ENCODE measurements around the gene NRL. TPM values are rescaled to one million over a fixed set of nuclear protein-coding genes. Genes with fewer than 3 reads are reported as not detected.

Gene NRL
- total and polyA plus RNA-seq, 10 of the 15 experiments (the other 5 are each of a cell fraction or from before 2014, with no cell fraction given): 0.11 to 4.4 (median 2.2) TPM

DNA sequence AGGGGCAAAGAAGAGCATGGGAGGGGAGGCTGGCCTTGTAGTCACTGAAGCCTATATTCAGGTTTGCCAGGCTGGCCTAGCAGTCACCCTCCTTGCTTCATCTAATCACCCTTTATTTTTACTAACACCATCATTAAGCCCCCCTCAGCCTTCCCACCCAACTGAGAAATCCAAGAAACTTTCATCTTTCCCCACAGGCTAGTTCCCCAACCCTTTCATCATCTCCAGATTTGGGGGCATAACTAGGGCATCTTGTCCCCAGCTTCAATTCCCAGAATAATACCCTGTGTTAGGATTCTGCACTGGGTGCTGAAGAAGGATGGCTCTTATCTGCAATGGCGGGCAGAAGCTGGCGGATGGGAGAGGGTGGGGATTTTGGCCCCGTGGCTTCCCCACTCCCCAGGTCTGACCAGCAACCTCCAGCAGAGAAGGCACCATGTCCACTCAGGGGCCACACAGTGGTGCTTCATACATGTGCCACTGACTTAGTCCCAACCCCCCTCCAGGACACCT lies 13.7 kb downstream of the NRL start:
- Histone ChIP-seq H3K4me3 (no peak overlapping the region), H4K20me1 (ENCODE audit: control insufficient read depth, insufficient read depth) (no peaks in the 10 kb centered on the region), H3K27ac (ENCODE audit: control insufficient read depth, insufficient read depth) (no peak overlapping the region), H3K9me3 (replicated peaks; ENCODE audit: control insufficient read depth, insufficient read depth, low read length) (no peaks in the 10 kb centered on the region), H3K4me1 (ENCODE audit: control insufficient read depth, insufficient read depth, low read length) (no peaks in the 10 kb centered on the region), H3K4me2 (ENCODE audit: control insufficient read depth, insufficient read depth) (no peak overlapping the region), H2AFZ (ENCODE audit: control insufficient read depth, low read depth, low read length) (no peak overlapping the region), H3K79me2 (ENCODE audit: control insufficient read depth, insufficient read depth, low read length) (peaks cover 4% of the 10 kb centered on the region; the same call in 1 of the 2 replicates), H3K36me3 (ENCODE audit: control insufficient read depth in 2 of 2, insufficient read depth in 2 of 2, low read length in 1 of 2) (peaks cover 11 to 14% of the 10 kb centered on the region in 2 experiments; a peak in 3 of 4 replicates), H3K9ac (ENCODE audit: control insufficient read depth, insufficient read depth, low read length) (no peak overlapping the region), H3K27me3 (replicated peaks in 1 of 2; ENCODE audit: control insufficient read depth in 2 of 2, insufficient read depth in 2 of 2, low read length in 1 of 2) (no peaks in the 10 kb centered on the region)
- ChIA-PET CTCF (interaction anchor here (1.6 to 11.3 kb wide), 3 partner anchors 7 to 43 kb away, joined by 7 to 294 read pairs (median 8); partner anchors contain the start of gene PCK2), RAD21 (ENCODE audit: unreplicated experiment) (interaction anchor here (0.6 to 1.2 kb wide), 2 partner anchors 7 to 60 kb away, joined by 3 read pairs; partner anchors contain the start of gene IRF9), SMC1A (ENCODE audit: uncharacterized antibody, unreplicated experiment) (interaction anchor here (0.6 to 1.6 kb wide), 3 partner anchors 8 to 47 kb away, joined by 4 to 5 read pairs (median 4); no protein-coding TSS in a partner anchor), POLR2A (interaction anchor here (1.0 kb wide), 1 partner anchor 13 kb away, joined by 3 read pairs; no protein-coding TSS in a partner anchor)
- no peak for ATAC-seq
- TF ChIP-seq, protein P1, sequence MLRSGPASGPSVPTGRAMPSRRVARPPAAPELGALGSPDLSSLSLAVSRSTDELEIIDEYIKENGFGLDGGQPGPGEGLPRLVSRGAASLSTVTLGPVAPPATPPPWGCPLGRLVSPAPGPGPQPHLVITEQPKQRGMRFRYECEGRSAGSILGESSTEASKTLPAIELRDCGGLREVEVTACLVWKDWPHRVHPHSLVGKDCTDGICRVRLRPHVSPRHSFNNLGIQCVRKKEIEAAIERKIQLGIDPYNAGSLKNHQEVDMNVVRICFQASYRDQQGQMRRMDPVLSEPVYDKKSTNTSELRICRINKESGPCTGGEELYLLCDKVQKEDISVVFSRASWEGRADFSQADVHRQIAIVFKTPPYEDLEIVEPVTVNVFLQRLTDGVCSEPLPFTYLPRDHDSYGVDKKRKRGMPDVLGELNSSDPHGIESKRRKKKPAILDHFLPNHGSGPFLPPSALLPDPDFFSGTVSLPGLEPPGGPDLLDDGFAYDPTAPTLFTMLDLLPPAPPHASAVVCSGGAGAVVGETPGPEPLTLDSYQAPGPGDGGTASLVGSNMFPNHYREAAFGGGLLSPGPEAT (IDR thresholded peaks at IDR 0.05; ENCODE audit: low read depth): no peak
- TF ChIP-seq, protein P2, sequence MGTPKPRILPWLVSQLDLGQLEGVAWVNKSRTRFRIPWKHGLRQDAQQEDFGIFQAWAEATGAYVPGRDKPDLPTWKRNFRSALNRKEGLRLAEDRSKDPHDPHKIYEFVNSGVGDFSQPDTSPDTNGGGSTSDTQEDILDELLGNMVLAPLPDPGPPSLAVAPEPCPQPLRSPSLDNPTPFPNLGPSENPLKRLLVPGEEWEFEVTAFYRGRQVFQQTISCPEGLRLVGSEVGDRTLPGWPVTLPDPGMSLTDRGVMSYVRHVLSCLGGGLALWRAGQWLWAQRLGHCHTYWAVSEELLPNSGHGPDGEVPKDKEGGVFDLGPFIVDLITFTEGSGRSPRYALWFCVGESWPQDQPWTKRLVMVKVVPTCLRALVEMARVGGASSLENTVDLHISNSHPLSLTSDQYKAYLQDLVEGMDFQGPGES (IDR thresholded peaks at IDR 0.05): no peak
- TF ChIP-seq SPI1 (IDR thresholded peaks at IDR 0.05; ENCODE audit: borderline replicate concordance, insufficient read depth, low read depth, low read length) (no peak), RBBP5 (conservative IDR thresholded peaks at IDR 0.05) (no peak), HDGF (IDR thresholded peaks at IDR 0.05) (no peak), JUNB (IDR thresholded peaks at IDR 0.05) (no peak), TARDBP (IDR thresholded peaks at IDR 0.05; ENCODE audit: borderline replicate concordance) (no peak), EP300 (IDR thresholded peaks at IDR 0.05; ENCODE audit: borderline replicate concordance in 1 of 2, control insufficient read depth in 1 of 2, low read depth in 2 of 2, low read length in 2 of 2) (no peak), EGR1 (IDR thresholded peaks at IDR 0.05; ENCODE audit: borderline replicate concordance in 1 of 2, low read depth in 2 of 2, low read length in 2 of 2) (no peak), SMAD1 (IDR thresholded peaks at IDR 0.05; ENCODE audit: low read depth, partially characterized antibody) (no peak), STAT1 (conservative IDR thresholded peaks at IDR 0.05) (no peak), STAT3 (IDR thresholded peaks at IDR 0.05; ENCODE audit: low read depth, low read length) (no peak)
- TF ChIP-seq, protein P3, sequence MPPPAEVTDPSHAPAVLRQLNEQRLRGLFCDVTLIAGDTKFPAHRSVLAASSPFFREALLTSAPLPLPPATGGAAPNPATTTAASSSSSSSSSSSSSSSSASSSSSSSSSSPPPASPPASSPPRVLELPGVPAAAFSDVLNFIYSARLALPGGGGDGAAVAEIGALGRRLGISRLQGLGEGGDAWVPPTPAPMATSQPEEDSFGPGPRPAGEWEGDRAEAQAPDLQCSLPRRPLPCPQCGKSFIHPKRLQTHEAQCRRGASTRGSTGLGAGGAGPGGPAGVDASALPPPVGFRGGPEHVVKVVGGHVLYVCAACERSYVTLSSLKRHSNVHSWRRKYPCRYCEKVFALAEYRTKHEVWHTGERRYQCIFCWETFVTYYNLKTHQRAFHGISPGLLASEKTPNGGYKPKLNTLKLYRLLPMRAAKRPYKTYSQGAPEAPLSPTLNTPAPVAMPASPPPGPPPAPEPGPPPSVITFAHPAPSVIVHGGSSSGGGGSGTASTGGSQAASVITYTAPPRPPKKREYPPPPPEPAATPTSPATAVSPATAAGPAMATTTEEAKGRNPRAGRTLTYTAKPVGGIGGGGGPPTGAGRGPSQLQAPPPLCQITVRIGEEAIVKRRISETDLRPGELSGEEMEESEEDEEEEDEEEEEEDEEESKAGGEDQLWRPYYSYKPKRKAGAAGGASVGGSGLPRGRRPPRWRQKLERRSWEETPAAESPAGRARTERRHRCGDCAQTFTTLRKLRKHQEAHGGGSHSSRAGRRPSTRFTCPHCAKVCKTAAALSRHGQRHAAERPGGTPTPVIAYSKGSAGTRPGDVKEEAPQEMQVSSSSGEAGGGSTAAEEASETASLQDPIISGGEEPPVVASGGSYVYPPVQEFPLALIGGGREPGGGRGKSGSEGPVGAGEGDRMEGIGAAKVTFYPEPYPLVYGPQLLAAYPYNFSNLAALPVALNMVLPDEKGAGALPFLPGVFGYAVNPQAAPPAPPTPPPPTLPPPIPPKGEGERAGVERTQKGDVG (CRISPR knock-in tag; IDR thresholded peaks at IDR 0.05): no peak
- in situ Hi-C loops (cut with MboI) (loop anchor here (25.0 kb wide), 1 partner anchor 789 kb away; the partner anchor contains the start of genes BCL2L2, PABPN1 and PPP1R3E), intact Hi-C loops (cut with micrococcal nuclease; ENCODE audit: unreplicated experiment) (no loop called here)
- no TSS peak for BruUV-seq (replicated peaks)
- WGBS (ENCODE audit: insufficient coverage, insufficient replicate concordance, low lambda C conversion rate, missing lambda C conversion rate): 88% methylated on average over 3 of the region's 3 CpGs
- no peak for DNase-seq (ENCODE audit: low read depth, low spot score)
- no peak for FAIRE-seq

Data from GM12878 (cell line).